ENCODE measurements around the gene PAQR8. TPM values are rescaled to one million over a fixed set of nuclear protein-coding genes. Genes with fewer than 3 reads are reported as not detected.
A peak's percentile ranks its signal among the peaks of the same experiment; 100 is the strongest.

The PAQR8 gene
- total and polyA plus RNA-seq, 2 of the 4 experiments (the other 2 are of a cell fraction), result 1.4 to 1.6 TPM

GRCh38 chr6:52454556-52454955 lies 92.6 kb downstream of the PAQR8 start:
- no peak overlapping the region for H2AK9ac ChIP-seq (replicated peaks; ENCODE audit: low read depth, low read length, poor library complexity)
- H3K27ac ChIP-seq (ENCODE audit: insufficient read depth, low read length), result no peak overlapping the region
- H3K9me3 ChIP-seq (ENCODE audit: control insufficient read depth, insufficient read depth, low read length), result peaks cover 2% of the 10 kb centered on the region
- no peak overlapping the region for H3K4me2 ChIP-seq (ENCODE audit: low read depth, low read length)
- intact Hi-C loops (cut with micrococcal nuclease), result no loop called here
- no peak overlapping the region for H4K8ac ChIP-seq (ENCODE audit: low read depth in 2 of 2, low read length in 2 of 2)
- ATAC-seq (ENCODE audit: low read depth) (no peak), DNase-seq (peak; percentile 56)
- H2BK5ac ChIP-seq (ENCODE audit: low read depth, low read length, poor library complexity, severe bottlenecking), result no peak overlapping the region
- no peaks in the 10 kb centered on the region for H3K36me3 ChIP-seq (ENCODE audit: control insufficient read depth, insufficient read depth, low read length)
- no peak overlapping the region for H2BK20ac ChIP-seq (ENCODE audit: low read depth, low read length)
- CTCF ChIA-PET, result interaction anchor here (1.1 kb wide), 1 partner anchor 13 kb away, joined by 3 read pairs; no protein-coding TSS in a partner anchor
- TF ChIP-seq USF2 (IDR thresholded peaks at IDR 0.05; ENCODE audit: low read depth, low read length) (no peak), RCOR1 (IDR thresholded peaks at IDR 0.05; ENCODE audit: insufficient replicate concordance, low read length) (no peak), POLR2A (IDR thresholded peaks at IDR 0.05; ENCODE audit: low read depth, low read length) (no peak), CTCF (conservative IDR thresholded peaks at IDR 0.05; ENCODE audit: low read depth, low read length) (no peak), SMC3 (IDR thresholded peaks at IDR 0.05; ENCODE audit: low read depth, low read length) (no peak), MAFK (IDR thresholded peaks at IDR 0.05; ENCODE audit: low read depth, low read length) (no peak), ELK1 (IDR thresholded peaks at IDR 0.05; ENCODE audit: borderline replicate concordance, low read depth, low read length) (no peak), CHD1 (IDR thresholded peaks at IDR 0.05; ENCODE audit: low read depth, low read length) (no peak), RFX5 (IDR thresholded peaks at IDR 0.05; ENCODE audit: low read depth, low read length) (no peak), RAD21 (IDR thresholded peaks at IDR 0.05; ENCODE audit: low read length) (no peak), FOS (IDR thresholded peaks at IDR 0.05; ENCODE audit: low read depth, low read length) (no peak), NFE2L2 (IDR thresholded peaks at IDR 0.05; ENCODE audit: low read depth, low read length) (no peak), CEBPB (IDR thresholded peaks at IDR 0.05; ENCODE audit: low read depth, low read length) (no peak), MAZ (IDR thresholded peaks at IDR 0.05; ENCODE audit: borderline replicate concordance, low read depth, low read length) (no peak), BHLHE40 (IDR thresholded peaks at IDR 0.05; ENCODE audit: low read depth, low read length) (no peak), MXI1 (IDR thresholded peaks at IDR 0.05; ENCODE audit: borderline replicate concordance, low read depth, low read length) (no peak)
- H3K9ac ChIP-seq (ENCODE audit: low read depth, low read length), result no peak overlapping the region
- POLR2A ChIA-PET (ENCODE audit: unreplicated experiment), result no interaction called here
- H3K18ac ChIP-seq (ENCODE audit: low read depth, low read length), result no peak overlapping the region
- in situ Hi-C loops (cut with MboI; ENCODE audit: low sequenced_read_pairs), result no loop called here
- H3K4me3 ChIP-seq (ENCODE audit: insufficient read depth, low read depth, low read length), result no peak overlapping the region
- H3K56ac ChIP-seq (ENCODE audit: extremely low read depth, insufficient read depth, low read length), result no peak overlapping the region
- H2AK5ac ChIP-seq (ENCODE audit: low read depth, low read length), result no peak overlapping the region
- H4K20me1 ChIP-seq (ENCODE audit: insufficient read depth, low read length), result no peaks in the 10 kb centered on the region
- H4K5ac ChIP-seq (ENCODE audit: low read depth, low read length), result no peak overlapping the region
- no peak overlapping the region for H4K91ac ChIP-seq (ENCODE audit: insufficient read depth, low read depth, low read length)
- H2BK120ac ChIP-seq (ENCODE audit: low read depth, low read length), result no peak overlapping the region
- dilution Hi-C loops (cut with HindIII; ENCODE audit: low sequenced_read_pairs, unreplicated experiment), result no loop called here
- no peak overlapping the region for H3K23ac ChIP-seq (ENCODE audit: low read depth, low read length)
- WGBS, 2 experiments (ENCODE audit: extremely low coverage in 2 of 2, insufficient read length in 1 of 2), result no CpG with 5 or more reads among the region's 2 CpGs
- no peak overlapping the region for H3K14ac ChIP-seq (replicated peaks; ENCODE audit: low read depth, low read length)
- H3K79me1 ChIP-seq (ENCODE audit: low read depth in 1 of 2, low read length in 2 of 2), result no peaks in the 10 kb centered on the region
- H3K9me1 ChIP-seq (ENCODE audit: insufficient read depth, low read length), result no peaks in the 10 kb centered on the region
- H3K4ac ChIP-seq (ENCODE audit: low read depth, low read length), result no peak overlapping the region
- H3K27me3 ChIP-seq (ENCODE audit: control insufficient read depth, insufficient read depth, low read length), result no peaks in the 10 kb centered on the region
- H2BK15ac ChIP-seq (ENCODE audit: low read depth, low read length), result no peak overlapping the region
- BruUV-seq (replicated peaks), result no TSS peak
- H2AFZ ChIP-seq (replicated peaks; ENCODE audit: low read length, poor library complexity), result no peak overlapping the region
- no peaks in the 10 kb centered on the region for H3K4me1 ChIP-seq (ENCODE audit: control insufficient read depth, insufficient read depth, low read length)
